ENCODE measurements around the gene ABI1. TPM values are rescaled to one million over a fixed set of nuclear protein-coding genes. Genes with fewer than 3 reads are reported as not detected.

Gene ABI1
- total and polyA plus RNA-seq, 2 donors (not counting 3 experiments of a cell fraction or from before 2014, with no cell fraction given): 58.8 to 59.1 TPM

- dilution Hi-C loops (cut with MboI; ENCODE audit: extremely low pct_ligation_motif_present, low sequenced_read_pairs) (no loop called here), intact Hi-C loops (cut with micrococcal nuclease) (no loop called here)
- TF ChIP-seq CTCF (IDR thresholded peaks at IDR 0.05; ENCODE audit: extremely low read depth in 1 of 2, insufficient read depth in 1 of 2, low read depth in 1 of 2, low read length in 2 of 2): no peak
- TF ChIP-seq POLR2AphosphoS5 (IDR thresholded peaks at IDR 0.05; ENCODE audit: insufficient read depth, low read depth, low read length): no peak
- TF ChIP-seq EZH2 (IDR thresholded peaks at IDR 0.05; ENCODE audit: borderline replicate concordance, low read depth, low read length, severe bottlenecking): no peak
- no peak for TF ChIP-seq MYC (IDR thresholded peaks at IDR 0.05; ENCODE audit: low read depth, low read length)
- no peak for TF ChIP-seq POLR2A (IDR thresholded peaks at IDR 0.05; ENCODE audit: low read depth, low read length)
- no peak for TF ChIP-seq MAX (IDR thresholded peaks at IDR 0.05; ENCODE audit: insufficient read depth, insufficient read length)
- TF ChIP-seq FOS (IDR thresholded peaks at IDR 0.05; ENCODE audit: borderline replicate concordance, insufficient read depth, low read length): no peak
- no peak for TF ChIP-seq GATA2 (IDR thresholded peaks at IDR 0.05; ENCODE audit: insufficient read depth, insufficient read length, low read depth, low read length)
- no peak for TF ChIP-seq JUN (IDR thresholded peaks at IDR 0.05; ENCODE audit: borderline replicate concordance, insufficient read depth, insufficient read length, low read depth)
- no peaks in the 10 kb centered on the region for H3K36me3 ChIP-seq (ENCODE audit: control insufficient read depth in 2 of 2, extremely low read depth in 1 of 2, insufficient read depth in 2 of 2, low read length in 2 of 2)
- peaks cover 79% of the 10 kb centered on the region for H3K79me2 ChIP-seq (ENCODE audit: control insufficient read depth, insufficient read depth, low read length)
- H3K9me1 ChIP-seq (replicated peaks; ENCODE audit: control insufficient read depth, extremely low read depth, insufficient read depth, low read length): no peaks in the 10 kb centered on the region
- no peaks in the 10 kb centered on the region for H3K9me3 ChIP-seq (replicated peaks; ENCODE audit: control insufficient read depth, insufficient read depth, low read length)
- H4K20me1 ChIP-seq (replicated peaks; ENCODE audit: control insufficient read depth, extremely low read depth, insufficient read depth, low read length): peaks cover 10% of the 10 kb centered on the region
- no peaks in the 10 kb centered on the region for H3K27me3 ChIP-seq (ENCODE audit: control insufficient read depth in 2 of 2, insufficient read depth in 2 of 2, low read length in 2 of 2)
- DNase-seq (ENCODE audit: low read depth, low spot score) (no peak), FAIRE-seq (no peak)
- BruUV-seq (replicated peaks): no TSS peak
- no peak overlapping the region for H3K27ac ChIP-seq (ENCODE audit: insufficient read depth, low read depth, low read length)
- no peak overlapping the region for H3K9ac ChIP-seq (replicated peaks; ENCODE audit: extremely low read depth, insufficient read depth, low read length)
- no peak overlapping the region for H3K4me2 ChIP-seq (ENCODE audit: insufficient read depth, low read length)
- no peak overlapping the region for H3K4me3 ChIP-seq (replicated peaks in 1 of 3; ENCODE audit: insufficient read depth in 1 of 3, low read depth in 1 of 3, low read length in 3 of 3)
- no peak overlapping the region for H2AFZ ChIP-seq (ENCODE audit: low read depth, low read length)
- H3K4me1 ChIP-seq (ENCODE audit: control insufficient read depth, extremely low read depth, insufficient read depth, low read length): no peaks in the 10 kb centered on the region
- CTCF ChIA-PET: interaction anchor here (0.6 to 1.8 kb wide), 3 partner anchors 12 to 23 kb away, joined by 3 to 4 read pairs (median 4); no protein-coding TSS in a partner anchor
- POLR2A ChIA-PET: no interaction called here
Measured at GRCh38 chr10:26781797-26782196, 79.0 kb downstream of the ABI1 start.
